Activated naive CD4-positive, alpha-beta T cell treated with anti-CD3 and anti-CD28 coated beads, Interleukin-2, amount 10 ng/mL, durations not matched to agents 7 days and 5 days (primary cell): ENCODE measurements around the gene TMEM170A.
"Not testable (repeated sequence)": the region's sequence is repeated elsewhere in the genome, so short reads cannot be mapped to it uniquely, and the experiment has no call there.

Experiments
- CTCF ChIA-PET: fragments of 350-600 bp; sonication (Branson Sonifier 250); formaldehyde crosslinking; loops from one replicate; lab custom pipeline; 2021; ENCODE audit warnings: antibody characterized with exemption; lab: Charles Lee
- DNase-seq: peaks from one replicate; pipeline ENCODE4 v3.0.0-alpha.2; 2020
- H3K27ac Mint-ChIP-seq: one replicate; pipeline ENCODE4 v1.8.0; 2021; ENCODE audit warnings: mild to moderate bottlenecking, moderate library complexity, mixed read lengths
- H3K27me3 Mint-ChIP-seq: one replicate; pipeline ENCODE4 v1.8.0; 2021; ENCODE audit warnings: mild to moderate bottlenecking, mixed read lengths
- H3K36me3 Mint-ChIP-seq: one replicate; pipeline ENCODE4 v1.8.0; 2021; ENCODE audit warnings: mixed read lengths
- H3K4me1 Mint-ChIP-seq: one replicate; pipeline ENCODE4 v1.8.0; 2021; ENCODE audit warnings: mixed read lengths
- H3K4me3 Mint-ChIP-seq: one replicate; pipeline ENCODE4 v1.8.0; 2021; ENCODE audit warnings: mild to moderate bottlenecking, moderate library complexity, mixed read lengths
- H3K9me3 Mint-ChIP-seq: one replicate; pipeline ENCODE4 v1.8.0; 2021; ENCODE audit warnings: mixed read lengths

The TMEM170A gene

GRCh38 chr16:75464122-75464918 lies at the start of gene TMEM170A:
Gene TMEM170A (minus strand): TSS chr16:75464689. CDS start chr16:75464600, 89 bp downstream.
- H3K27ac Mint-ChIP-seq: peak within 1 kb of the TSS; percentile 94
- DNase-seq: peak; percentile 99
- no peaks in the 10 kb centered on the region for H3K27me3 Mint-ChIP-seq
- CTCF ChIA-PET: interaction anchor here (0.7 to 2.5 kb wide), 25 partner anchors 11 to 266 kb away, joined by 3 to 13 read pairs (median 4); partner anchors contain the start of genes CFDP1 and TMEM231
- H3K36me3 Mint-ChIP-seq: peaks cover 17% of the 10 kb centered on the region
- peaks cover 43% of the 10 kb centered on the region for H3K4me1 Mint-ChIP-seq
- no peaks in the 10 kb centered on the region for H3K9me3 Mint-ChIP-seq
- H3K4me3 Mint-ChIP-seq: peak within 1 kb of the TSS; percentile 84

- Mint-ChIP-seq H3K9me3 (no peaks in the 10 kb centered on the region), H3K4me3 (no peak overlapping the region), H3K27me3 (peaks cover 36% of the 10 kb centered on the region), H3K4me1 (no peaks in the 10 kb centered on the region), H3K36me3 (no peaks in the 10 kb centered on the region), H3K27ac (no peak overlapping the region)
- CTCF ChIA-PET: no interaction called here
- DNase-seq: no peak
Observed at GRCh38 chr16:75506574-75506973, 42.1 kb upstream of the TMEM170A start.

- Mint-ChIP-seq H3K27me3 (peaks cover 36% of the 10 kb centered on the region), H3K27ac (no peak overlapping the region), H3K4me1 (no peaks in the 10 kb centered on the region), H3K4me3 (no peak overlapping the region), H3K36me3 (no peaks in the 10 kb centered on the region), H3K9me3 (no peaks in the 10 kb centered on the region)
- no peak for DNase-seq
- CTCF ChIA-PET: interaction anchor here (0.5 to 1.1 kb wide), 2 partner anchors 115 to 272 kb away, joined by 3 to 4 read pairs; no protein-coding TSS in a partner anchor
Observed at GRCh38 chr16:75506107-75506506, 41.6 kb upstream of the TMEM170A start.

GRCh38 chr16:75503801-75504200 lies 39.3 kb upstream of the TMEM170A start:
- no peak overlapping the region for H3K27ac Mint-ChIP-seq
- H3K4me3 Mint-ChIP-seq: no peak overlapping the region
- CTCF ChIA-PET: no interaction called here

GRCh38 chr16:75502916-75503605 lies 38.6 kb upstream of the TMEM170A start:
- CTCF ChIA-PET: no interaction called here
- H3K9me3 Mint-ChIP-seq: no peaks in the 10 kb centered on the region
- DNase-seq: no peak

More at GRCh38 chr16:75503801-75504200, 39.3 kb upstream of the TMEM170A start:
- Mint-ChIP-seq H3K4me1 (no peaks in the 10 kb centered on the region), H3K9me3 (no peaks in the 10 kb centered on the region), H3K36me3 (no peaks in the 10 kb centered on the region), H3K27me3 (peaks cover 35% of the 10 kb centered on the region)
- no peak for DNase-seq

GRCh38 chr16:75501820-75502219 lies 37.3 kb upstream of the TMEM170A start:
- H3K4me1 Mint-ChIP-seq, H3K9me3 Mint-ChIP-seq, H3K4me3 Mint-ChIP-seq, DNase-seq, H3K36me3 Mint-ChIP-seq, CTCF ChIA-PET, H3K27ac Mint-ChIP-seq: not testable (repeated sequence)
- peaks cover 32% of the 10 kb centered on the region for H3K27me3 Mint-ChIP-seq

More at GRCh38 chr16:75502916-75503605, 38.6 kb upstream of the TMEM170A start:
- Mint-ChIP-seq H3K27ac (no peak overlapping the region), H3K4me3 (no peak overlapping the region), H3K4me1 (no peaks in the 10 kb centered on the region), H3K27me3 (peaks cover 35% of the 10 kb centered on the region), H3K36me3 (no peaks in the 10 kb centered on the region)

GRCh38 chr16:75501359-75501758 lies 36.9 kb upstream of the TMEM170A start:
- no peak for DNase-seq
- H3K4me1 Mint-ChIP-seq: no peaks in the 10 kb centered on the region
- no peaks in the 10 kb centered on the region for H3K9me3 Mint-ChIP-seq
- H3K27me3 Mint-ChIP-seq: peaks cover 31% of the 10 kb centered on the region
- H3K4me3 Mint-ChIP-seq: no peak overlapping the region
- CTCF ChIA-PET: no interaction called here
- H3K27ac Mint-ChIP-seq: no peak overlapping the region
- no peaks in the 10 kb centered on the region for H3K36me3 Mint-ChIP-seq

- H3K4me3 Mint-ChIP-seq, H3K4me1 Mint-ChIP-seq, H3K9me3 Mint-ChIP-seq, H3K27ac Mint-ChIP-seq, H3K36me3 Mint-ChIP-seq, CTCF ChIA-PET, DNase-seq: not testable (repeated sequence)
- H3K27me3 Mint-ChIP-seq: peaks cover 53% of the 10 kb centered on the region
Observed at GRCh38 chr16:75498605-75499322, 34.3 kb upstream of the TMEM170A start.

- peaks cover 8% of the 10 kb centered on the region for H3K4me1 Mint-ChIP-seq
- no peak overlapping the region for H3K4me3 Mint-ChIP-seq
- H3K27me3 Mint-ChIP-seq: peaks cover 64% of the 10 kb centered on the region
- no peak overlapping the region for H3K27ac Mint-ChIP-seq
- CTCF ChIA-PET: interaction anchor here (0.8 to 1.3 kb wide), 2 partner anchors 25 to 27 kb away, joined by 3 read pairs; no protein-coding TSS in a partner anchor
- no peaks in the 10 kb centered on the region for H3K9me3 Mint-ChIP-seq
- H3K36me3 Mint-ChIP-seq: no peaks in the 10 kb centered on the region
- DNase-seq: no peak
Observed at GRCh38 chr16:75497558-75497957, 33.1 kb upstream of the TMEM170A start.

GRCh38 chr16:75495076-75495674 lies 30.7 kb upstream of the TMEM170A start, which contains the start of gene CHST6:
Gene CHST6 (minus strand): TSS chr16:75495441. CDS start chr16:75479828, 15,613 bp downstream.
- Mint-ChIP-seq H3K27ac (no peak within 1 kb of the TSS), H3K36me3 (no peaks in the 10 kb centered on the region), H3K27me3 (peaks cover 67% of the 10 kb centered on the region), H3K9me3 (no peaks in the 10 kb centered on the region), H3K4me3 (peak within 1 kb of the TSS; percentile 58), H3K4me1 (peaks cover 8% of the 10 kb centered on the region)
- peak; percentile 38 for DNase-seq
- CTCF ChIA-PET: interaction anchor here (1.4 kb wide), 1 partner anchor 296 kb away, joined by 3 read pairs; no protein-coding TSS in a partner anchor

GRCh38 chr16:75494661-75495075 lies 30.2 kb upstream of the TMEM170A start:
- Mint-ChIP-seq H3K27ac (no peak overlapping the region), H3K4me1 (peaks cover 8% of the 10 kb centered on the region), H3K9me3 (no peaks in the 10 kb centered on the region), H3K27me3 (peaks cover 66% of the 10 kb centered on the region), H3K4me3 (peak overlapping the region; percentile 58), H3K36me3 (no peaks in the 10 kb centered on the region)
- DNase-seq: no peak
- CTCF ChIA-PET: interaction anchor here (1.4 kb wide), 1 partner anchor 295 kb away, joined by 3 read pairs; no protein-coding TSS in a partner anchor

- no peak overlapping the region for H3K27ac Mint-ChIP-seq
- H3K36me3 Mint-ChIP-seq: no peaks in the 10 kb centered on the region
- H3K27me3 Mint-ChIP-seq: peaks cover 63% of the 10 kb centered on the region
- DNase-seq: no peak
- no peaks in the 10 kb centered on the region for H3K9me3 Mint-ChIP-seq
- H3K4me1 Mint-ChIP-seq: peaks cover 8% of the 10 kb centered on the region
- H3K4me3 Mint-ChIP-seq: no peak overlapping the region
- CTCF ChIA-PET: interaction anchor here (1.4 kb wide), 1 partner anchor 295 kb away, joined by 3 read pairs; no protein-coding TSS in a partner anchor
Observed at GRCh38 chr16:75494184-75494583, 29.7 kb upstream of the TMEM170A start.

- Mint-ChIP-seq H3K36me3 (no peaks in the 10 kb centered on the region), H3K4me1 (peaks cover 8% of the 10 kb centered on the region), H3K27me3 (peaks cover 54% of the 10 kb centered on the region), H3K4me3 (no peak overlapping the region), H3K9me3 (no peaks in the 10 kb centered on the region), H3K27ac (no peak overlapping the region)
- CTCF ChIA-PET: no interaction called here
- DNase-seq: no peak
Observed at GRCh38 chr16:75491876-75492275, 27.4 kb upstream of the TMEM170A start.
